Activated CD4-positive, alpha-beta T cell treated with anti-CD3 and anti-CD28 coated beads for 24 hours (primary cell): ENCODE measurements around the gene GAK.
"Not testable (repeated sequence)": the region's sequence is repeated elsewhere in the genome, so short reads cannot be mapped to it uniquely, and the experiment has no call there.

Experiments
- DNase-seq, 2 donors: peaks; one replicate each; pipeline ENCODE4 v3.0.0-alpha.2; 2020; ENCODE audit warnings: low read depth in 2 of 2

GAK gene

GRCh38 chr4:818106-818921, 113.8 kb downstream of the GAK start:
- no peak for DNase-seq

GRCh38 chr4:815464-816146, 116.5 kb downstream of the GAK start:
- DNase-seq = no peak

DNA sequence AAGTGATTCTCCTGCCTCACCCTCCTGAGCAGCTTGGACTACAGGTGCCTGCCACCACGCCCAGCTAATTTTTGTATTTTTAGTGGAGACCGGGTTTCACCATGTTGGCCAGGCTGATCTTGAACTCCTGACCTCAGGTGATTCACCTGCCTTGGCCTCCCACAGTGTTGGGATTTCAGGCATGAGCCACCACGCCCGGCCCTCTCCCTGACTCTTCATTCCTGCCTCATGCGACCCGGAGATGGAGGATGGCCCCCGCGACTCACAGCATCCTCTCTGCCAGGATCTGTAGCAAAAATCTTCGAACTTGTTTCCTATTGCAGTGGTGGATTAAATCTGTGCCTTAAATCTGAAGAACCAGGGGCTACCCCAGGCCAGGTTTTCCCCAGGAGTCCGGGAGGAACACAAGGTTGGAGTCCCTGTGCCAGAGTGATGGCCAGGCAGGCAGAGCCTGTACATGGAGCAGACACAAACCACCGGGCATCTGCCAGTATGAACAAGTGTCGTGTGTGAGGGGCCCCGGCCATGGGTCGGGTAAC, 117.7 kb downstream of the GAK start:
- no peak for DNase-seq

DNA sequence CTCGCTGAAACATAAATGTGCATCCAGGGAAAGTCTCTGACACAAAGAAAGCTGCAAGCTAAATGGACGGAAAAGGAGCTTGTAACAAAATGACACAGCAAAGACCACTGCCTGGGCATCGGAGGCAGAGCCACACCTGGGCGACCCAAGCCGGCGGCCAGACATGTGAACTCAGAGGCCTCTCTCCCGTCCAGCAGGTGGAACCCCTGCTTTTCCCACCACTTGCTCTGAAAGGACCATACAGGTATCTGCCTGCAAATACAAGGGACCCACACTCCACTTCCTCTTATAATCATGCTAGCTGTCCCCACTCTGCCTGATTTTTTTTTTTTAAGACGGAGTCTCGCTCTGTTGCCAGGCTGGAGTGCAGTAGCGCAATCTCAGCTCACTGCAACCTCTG, 118.2 kb downstream of the GAK start:
- no peak for DNase-seq

GRCh38 chr4:808860-809570, 123.1 kb downstream of the GAK start:
- no peak for DNase-seq

GRCh38 chr4:807792-808191, 124.3 kb downstream of the GAK start:
- DNase-seq = no peak

DNA sequence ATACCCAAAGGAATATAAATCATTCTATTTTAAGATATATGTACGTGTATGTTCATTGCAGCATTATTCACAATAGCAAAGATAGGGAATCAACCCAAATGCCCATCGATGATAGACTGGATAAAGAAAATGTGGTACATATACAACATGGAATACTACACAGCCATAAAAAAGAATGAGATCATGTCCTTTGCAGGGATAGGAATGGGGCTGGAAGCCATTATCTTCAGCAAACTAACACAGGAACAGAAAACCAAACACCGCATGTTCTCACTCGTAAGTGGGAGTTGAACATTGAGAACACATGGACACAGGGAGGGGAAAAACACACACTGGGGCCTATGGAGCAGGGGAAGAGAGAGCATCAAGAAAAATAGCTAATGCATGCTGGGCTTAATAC, 125.1 kb downstream of the GAK start:
- DNase-seq = not testable (repeated sequence)

DNA sequence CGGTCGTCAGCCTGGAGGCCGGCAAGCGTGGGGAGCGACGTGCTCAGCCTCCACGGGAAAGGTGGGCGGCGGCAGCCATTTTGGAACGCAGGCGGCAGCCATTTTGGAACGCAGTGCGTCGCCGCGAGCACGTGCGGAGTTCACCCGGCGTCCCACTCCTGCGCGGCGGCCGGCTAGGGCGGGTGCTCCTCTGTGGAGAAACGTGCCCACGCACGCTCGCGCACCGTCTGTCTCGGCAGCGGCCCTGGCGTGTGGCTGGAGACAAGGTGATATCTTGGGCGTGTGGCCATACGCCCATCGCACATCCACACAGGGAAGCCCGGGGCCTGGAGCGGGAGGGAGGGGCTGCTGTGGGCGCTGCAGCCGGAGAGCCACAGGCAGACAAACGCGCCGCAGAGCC, 127.3 kb downstream of the GAK start:
- no peak for DNase-seq

DNA sequence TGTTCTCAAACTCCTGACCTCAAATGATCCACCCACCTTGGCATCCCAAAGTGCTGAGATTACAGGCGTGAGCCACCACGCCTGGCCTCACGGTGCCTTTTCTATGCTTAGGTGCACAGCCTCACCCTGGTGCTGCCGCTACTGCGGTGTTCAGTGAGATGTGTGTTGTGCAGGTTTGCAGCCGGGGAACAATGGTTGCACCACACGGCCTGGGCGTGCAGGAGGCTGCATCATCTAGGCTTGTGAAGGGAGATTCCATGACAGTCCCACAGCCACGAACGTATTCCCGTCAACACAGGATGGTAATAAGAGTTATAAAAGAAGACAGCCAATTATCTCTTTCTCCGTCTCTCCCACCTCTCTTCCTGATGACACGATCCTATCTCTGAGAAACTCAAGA, 128.2 kb downstream of the GAK start:
- no peak for DNase-seq

DNA sequence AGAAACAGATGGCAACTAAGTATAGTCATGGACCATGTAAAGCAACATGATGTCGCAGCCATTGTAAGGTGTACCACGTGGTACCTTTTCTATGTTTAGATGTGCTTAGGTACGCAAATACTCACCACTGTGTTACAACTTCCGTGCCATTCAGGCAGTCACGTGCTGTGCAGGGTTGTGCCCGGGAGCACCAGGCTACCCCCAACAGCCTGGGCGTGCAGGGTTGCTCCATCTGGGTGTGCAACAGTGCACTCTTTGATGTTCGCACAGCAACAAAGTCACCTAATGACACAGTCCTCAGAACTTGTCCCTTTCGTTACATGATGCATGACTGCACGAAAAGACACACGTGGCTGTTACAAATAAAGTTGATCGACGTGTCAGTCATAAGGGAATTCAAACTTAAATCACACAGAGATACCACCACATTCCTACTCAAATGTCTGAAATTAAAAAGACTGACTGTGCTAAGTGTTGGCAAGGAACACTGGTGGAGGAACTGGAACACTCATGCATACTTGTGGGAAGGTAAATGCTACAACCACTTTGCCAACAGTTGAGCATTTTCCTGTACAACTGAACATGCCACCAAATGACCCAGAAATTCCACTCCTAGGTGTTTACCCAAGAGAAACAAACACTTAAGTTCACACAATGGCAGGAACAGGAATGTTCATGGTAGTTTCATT, 130.5 kb downstream of the GAK start:
- no peak for DNase-seq
